PFSK-1 (cell line): Measurements from ENCODE around the gene LRRC4C.

Source experiments
- POLR2AphosphoS5 ChIP-seq: IDR thresholded peaks from 2 replicates; pipeline ENCODE4 v1.6.1; 2012; ENCODE audit warnings: low read depth, mild to moderate bottlenecking, control low read depth, low read length, moderate library complexity
- REST ChIP-seq, 2 experiments: IDR thresholded peaks; 2 replicates each; pipeline versions ENCODE4 v1.6.1 to v1.8.0; 2011 to 2012; ENCODE audit warnings: low read depth in 2 of 2, low read length in 2 of 2, control low read depth in 1 of 2, inconsistent platforms in 1 of 2, mild to moderate bottlenecking in 1 of 2, moderate library complexity in 1 of 2; ENCODE audit not compliant: insufficient read depth in 1 of 2
- SIN3A ChIP-seq: IDR thresholded peaks from 2 replicates; pipeline ENCODE4 v1.6.1; 2012; ENCODE audit warnings: mild to moderate bottlenecking, low read length, moderate library complexity, borderline replicate concordance; ENCODE audit not compliant: insufficient read depth
- TAF1 ChIP-seq: IDR thresholded peaks from 2 replicates; pipeline ENCODE4 v1.6.1; 2012; ENCODE audit warnings: low read length, control low read depth, borderline replicate concordance; ENCODE audit not compliant: insufficient read depth

DNA sequence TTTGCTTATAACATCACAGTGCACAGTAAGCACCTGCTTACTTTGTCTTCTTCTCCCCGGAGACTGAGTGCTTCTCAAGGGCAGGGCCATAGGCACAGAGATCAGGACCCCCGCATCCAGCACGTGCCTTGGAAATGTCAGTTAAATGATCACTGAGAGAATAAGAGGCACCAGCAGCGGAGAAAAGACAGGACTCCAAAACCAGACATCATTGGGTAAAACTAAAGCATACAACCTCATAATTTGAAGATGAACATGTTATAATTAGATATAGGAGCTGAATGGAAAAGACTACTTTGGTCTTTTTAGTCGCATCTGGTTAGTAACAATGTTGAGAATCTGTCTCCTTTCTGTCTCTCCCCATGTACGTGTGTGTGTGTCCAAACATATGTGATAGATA, 1279.9 kb downstream of the LRRC4C start:
- no peak for TF ChIP-seq TAF1
- TF ChIP-seq POLR2AphosphoS5: no peak
- TF ChIP-seq REST (IDR thresholded peaks at IDR 0.05; ENCODE audit: insufficient read depth in 1 of 2, low read depth in 2 of 2, low read length in 2 of 2): no peak
- no peak for TF ChIP-seq SIN3A
